ENCODE results near the gene ZNF547.

Gene ZNF547

GRCh38 chr19:57320180-57321084 is 42.9 kb upstream of the ZNF547 start, which contains the start of gene ZNF543:
Gene ZNF543 (plus strand): TSS chr19:57320472. CDS start chr19:57320854, 382 bp downstream.
- H3K4me2 ChIP-seq: peak within 1 kb of the TSS; percentile 11; the same call in 1 of the 2 replicates
- H3K27ac ChIP-seq: peak within 1 kb of the TSS; percentile 37; the same call in 1 of the 2 replicates
- H3K4me1 ChIP-seq (ENCODE audit: low read depth, poor library complexity, severe bottlenecking): no peaks in the 10 kb centered on the region
- no peak within 1 kb of the TSS for H3K4me3 ChIP-seq (IDR thresholded peaks at IDR 0.05; ENCODE audit: insufficient read depth, low read depth, low read length)
- H3K79me2 ChIP-seq (ENCODE audit: insufficient read depth, low read depth): no peaks in the 10 kb centered on the region
- H2AFZ ChIP-seq (ENCODE audit: low read depth): peak within 1 kb of the TSS; percentile 76
- H3K36me3 ChIP-seq (ENCODE audit: insufficient read depth): no peaks in the 10 kb centered on the region
- no peaks in the 10 kb centered on the region for H4K20me1 ChIP-seq (ENCODE audit: insufficient read depth)
- no peak for TF ChIP-seq CTCF (conservative IDR thresholded peaks at IDR 0.05; ENCODE audit: low read depth, low read length)
- peak within 1 kb of the TSS; percentile 29; the same call in 1 of the 2 replicates for H3K9ac ChIP-seq
- no peaks in the 10 kb centered on the region for H3K27me3 ChIP-seq (ENCODE audit: insufficient read depth, low read depth)

GRCh38 chr19:57321116-57321515 is 42.2 kb upstream of the ZNF547 start:
- no peak overlapping the region for H3K9ac ChIP-seq
- H3K27ac ChIP-seq: no peak overlapping the region
- peak overlapping the region; percentile 76; the same call in 1 of the 2 replicates for H2AFZ ChIP-seq (ENCODE audit: low read depth)
- no peak overlapping the region for H3K4me3 ChIP-seq (IDR thresholded peaks at IDR 0.05; ENCODE audit: insufficient read depth, low read depth, low read length)
- no peaks in the 10 kb centered on the region for H3K4me1 ChIP-seq (ENCODE audit: low read depth, poor library complexity, severe bottlenecking)
- H3K36me3 ChIP-seq (ENCODE audit: insufficient read depth): no peaks in the 10 kb centered on the region
- H3K4me2 ChIP-seq: no peak overlapping the region
- no peaks in the 10 kb centered on the region for H3K27me3 ChIP-seq (ENCODE audit: insufficient read depth, low read depth)
- no peaks in the 10 kb centered on the region for H3K79me2 ChIP-seq (ENCODE audit: insufficient read depth, low read depth)
- no peaks in the 10 kb centered on the region for H4K20me1 ChIP-seq (ENCODE audit: insufficient read depth)
- no peak for TF ChIP-seq CTCF (conservative IDR thresholded peaks at IDR 0.05; ENCODE audit: low read depth, low read length)

- Histone ChIP-seq H4K20me1 (ENCODE audit: insufficient read depth) (no peaks in the 10 kb centered on the region), H3K4me2 (no peak overlapping the region), H3K27ac (no peak overlapping the region), H3K4me1 (ENCODE audit: low read depth, poor library complexity, severe bottlenecking) (no peaks in the 10 kb centered on the region), H3K79me2 (ENCODE audit: insufficient read depth, low read depth) (no peaks in the 10 kb centered on the region), H3K4me3 (IDR thresholded peaks at IDR 0.05; ENCODE audit: insufficient read depth, low read depth, low read length) (no peak overlapping the region), H3K27me3 (ENCODE audit: insufficient read depth, low read depth) (no peaks in the 10 kb centered on the region), H3K36me3 (ENCODE audit: insufficient read depth) (no peaks in the 10 kb centered on the region), H3K9ac (no peak overlapping the region), H2AFZ (ENCODE audit: low read depth) (no peak overlapping the region)
- no peak for TF ChIP-seq CTCF (conservative IDR thresholded peaks at IDR 0.05; ENCODE audit: low read depth, low read length)
Observed at GRCh38 chr19:57321751-57322150, 41.6 kb upstream of the ZNF547 start.

- H2AFZ ChIP-seq (ENCODE audit: low read depth): no peak overlapping the region
- no peak overlapping the region for H3K27ac ChIP-seq
- no peak overlapping the region for H3K9ac ChIP-seq
- no peaks in the 10 kb centered on the region for H3K36me3 ChIP-seq (ENCODE audit: insufficient read depth)
- H3K4me3 ChIP-seq (IDR thresholded peaks at IDR 0.05; ENCODE audit: insufficient read depth, low read depth, low read length): no peak overlapping the region
- no peaks in the 10 kb centered on the region for H3K4me1 ChIP-seq (ENCODE audit: low read depth, poor library complexity, severe bottlenecking)
- no peaks in the 10 kb centered on the region for H3K27me3 ChIP-seq (ENCODE audit: insufficient read depth, low read depth)
- no peaks in the 10 kb centered on the region for H3K79me2 ChIP-seq (ENCODE audit: insufficient read depth, low read depth)
- no peaks in the 10 kb centered on the region for H4K20me1 ChIP-seq (ENCODE audit: insufficient read depth)
- no peak overlapping the region for H3K4me2 ChIP-seq
- no peak for TF ChIP-seq CTCF (conservative IDR thresholded peaks at IDR 0.05; ENCODE audit: low read depth, low read length)
Observed at GRCh38 chr19:57324992-57325391, 38.4 kb upstream of the ZNF547 start.

All from KMS-11 (cell line).